HG03108 (cell line): ENCODE results near the gene MTG2.
"Not testable (repeated sequence)": the region's sequence is repeated elsewhere in the genome, so short reads cannot be mapped to it uniquely, and the experiment has no call there.

Source experiments
- ATAC-seq: cut with Tn5 transposase; IDR thresholded peaks from one replicate; pipeline ENCODE4 v1.9.1; 2021; ENCODE audit warnings: moderate library complexity; ENCODE audit not compliant: unreplicated experiment

The MTG2 gene

GRCh38 chr20:62145688-62146018, 37.2 kb upstream of the MTG2 start:
- ATAC-seq, result no peak

- ATAC-seq, result no peak
Observed at GRCh38 chr20:62146019-62146755, 36.6 kb upstream of the MTG2 start.

- no peak for ATAC-seq
Observed at GRCh38 chr20:62147125-62147524, 35.7 kb upstream of the MTG2 start.

DNA sequence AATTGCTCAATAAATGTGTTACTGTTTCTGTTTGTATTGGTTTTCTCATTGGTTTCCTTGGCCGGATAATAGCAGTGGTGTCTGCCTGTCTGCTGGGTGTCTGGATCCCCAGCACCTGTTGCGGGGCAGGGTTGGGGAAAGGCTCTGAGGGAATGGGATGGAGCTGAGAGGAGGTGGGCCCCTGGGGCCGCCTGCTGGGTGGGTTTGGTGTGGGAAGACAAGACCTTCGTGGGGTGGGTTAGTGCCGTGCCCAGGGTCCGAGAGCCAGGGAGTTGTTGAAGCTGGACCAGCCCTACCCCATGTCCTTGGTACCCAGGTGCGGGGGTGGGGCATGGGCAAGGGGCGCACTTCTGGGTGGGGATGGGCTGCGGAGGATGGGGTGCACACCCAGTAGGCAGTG, 35.3 kb upstream of the MTG2 start:
- no peak for ATAC-seq

- not testable (repeated sequence) for ATAC-seq
Observed at GRCh38 chr20:62148383-62148782, 34.4 kb upstream of the MTG2 start.

DNA sequence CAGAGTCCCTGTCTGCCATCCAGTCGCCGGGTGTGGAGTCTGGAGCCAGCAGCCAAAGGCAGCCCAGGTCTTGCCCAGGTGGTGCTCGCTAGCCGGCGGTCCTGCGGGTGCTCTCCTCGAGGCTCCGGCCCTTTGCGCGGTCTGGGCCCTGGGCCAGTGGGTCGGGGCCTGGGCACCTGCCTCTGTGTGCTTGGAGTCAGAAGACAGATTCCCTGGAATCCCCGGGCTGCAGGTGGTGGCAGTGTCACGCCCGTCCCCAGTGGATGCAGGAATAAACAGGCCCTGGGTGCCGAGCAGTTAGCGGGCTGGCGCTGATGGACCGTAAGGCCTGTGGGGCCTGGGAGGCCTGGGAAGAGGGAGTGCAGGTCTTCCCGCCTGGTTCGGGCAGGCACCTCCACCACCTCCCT, 33.9 kb upstream of the MTG2 start:
- ATAC-seq, result no peak

GRCh38 chr20:62149532-62150309, 33.1 kb upstream of the MTG2 start:
- ATAC-seq, result no peak

DNA sequence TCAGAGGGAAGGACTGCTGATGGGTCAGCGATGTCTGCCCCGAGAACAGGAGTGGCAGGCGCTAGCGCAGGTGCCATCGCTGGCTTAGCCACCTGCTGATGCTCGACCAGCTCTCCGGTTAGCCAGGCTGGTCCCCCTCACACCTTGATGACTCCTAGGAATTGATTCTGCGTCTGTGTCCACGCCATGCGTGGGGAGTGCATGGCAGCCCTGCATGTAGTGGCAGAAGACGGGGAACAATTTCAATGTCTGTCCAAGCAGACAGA, 32.6 kb upstream of the MTG2 start:
- ATAC-seq, result no peak

DNA sequence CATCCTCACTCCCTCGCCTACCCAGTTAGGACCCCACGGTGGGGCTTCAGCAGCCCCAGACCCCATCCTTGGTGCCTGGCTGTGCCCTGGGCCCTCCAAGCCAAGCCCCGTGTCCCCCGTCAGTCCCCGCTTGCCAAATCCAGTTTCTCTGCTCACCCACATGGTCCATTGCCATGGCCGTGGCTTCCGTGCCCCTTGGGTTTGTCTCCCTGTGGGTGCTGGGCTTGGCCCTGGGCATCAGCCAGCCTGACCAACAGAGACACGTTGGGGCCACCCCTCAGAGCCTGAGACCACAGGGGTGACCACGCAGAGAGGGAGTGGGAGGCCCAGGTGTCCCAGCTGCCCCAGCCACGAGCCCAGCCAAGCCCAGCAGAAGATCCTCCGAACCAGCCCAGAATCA, 31.6 kb upstream of the MTG2 start:
- ATAC-seq, result no peak

DNA sequence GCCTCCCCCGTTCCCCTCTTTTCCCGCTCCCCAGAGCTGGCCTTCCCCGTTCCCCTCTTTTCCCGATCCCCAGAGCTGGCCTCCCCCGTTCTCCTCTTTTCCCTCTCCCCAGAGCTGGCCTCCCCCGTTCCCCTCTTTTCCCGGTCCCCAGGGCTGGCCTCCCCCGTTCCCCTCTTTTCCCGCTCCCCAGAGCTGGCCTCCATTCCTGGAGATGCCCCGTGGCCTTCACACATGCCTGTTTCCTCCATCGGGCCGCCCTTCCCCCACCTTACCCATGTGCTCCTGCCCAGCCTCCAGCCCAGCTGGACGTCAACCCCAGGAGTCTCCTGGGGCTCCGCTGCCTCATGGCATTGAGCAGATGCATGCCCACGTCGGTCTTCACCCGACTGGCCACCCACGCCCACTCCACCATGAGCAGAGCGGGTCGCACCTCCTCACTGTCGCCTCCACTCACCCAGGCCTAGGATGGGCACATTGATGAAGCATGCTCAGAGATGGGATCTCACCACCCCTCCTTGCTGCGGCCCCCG, 30.9 kb upstream of the MTG2 start:
- ATAC-seq, result no peak

GRCh38 chr20:62155428-62156253, 27.2 kb upstream of the MTG2 start:
- ATAC-seq, result no peak

DNA sequence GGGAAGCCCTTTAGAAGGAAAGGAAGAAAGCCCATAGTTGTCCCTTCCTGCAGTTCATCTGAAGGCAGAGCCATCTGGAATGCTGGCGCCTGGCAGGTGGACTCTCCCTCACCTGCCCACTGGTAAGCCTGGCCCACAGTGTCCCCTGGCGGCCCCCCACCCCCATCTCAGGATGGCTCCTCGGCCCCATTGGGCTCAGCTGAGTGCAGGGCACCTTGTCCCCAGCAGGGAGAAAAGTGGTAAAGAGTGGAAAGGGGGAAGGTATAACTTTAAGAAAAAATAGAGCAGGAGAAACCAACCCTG, 26.6 kb upstream of the MTG2 start:
- no peak for ATAC-seq

- no peak for ATAC-seq
Observed at GRCh38 chr20:62156592-62157386, 26.0 kb upstream of the MTG2 start.

- no peak for ATAC-seq
Observed at GRCh38 chr20:62157387-62158087, 25.3 kb upstream of the MTG2 start.

DNA sequence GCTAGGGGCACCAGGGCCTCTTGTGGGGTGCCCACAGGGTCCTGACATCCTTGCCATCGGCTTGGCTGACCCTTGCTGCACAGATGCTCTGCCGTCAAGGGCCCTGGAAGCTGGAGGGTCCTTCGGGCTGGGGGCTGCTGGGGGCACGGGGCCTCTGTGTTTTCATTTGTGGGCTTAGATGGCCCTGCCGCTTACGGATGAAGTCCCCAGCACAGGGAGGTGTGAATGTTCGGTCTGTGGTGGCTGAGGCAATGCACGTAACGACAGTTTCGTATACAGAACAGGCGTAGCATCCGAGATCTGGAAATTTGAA, 24.8 kb upstream of the MTG2 start:
- no peak for ATAC-seq

GRCh38 chr20:62158541-62158940, 24.3 kb upstream of the MTG2 start:
- ATAC-seq, result no peak

GRCh38 chr20:62159052-62159451, 23.8 kb upstream of the MTG2 start:
- no peak for ATAC-seq

GRCh38 chr20:62159839-62160238, 23.0 kb upstream of the MTG2 start:
- no peak for ATAC-seq

GRCh38 chr20:62160253-62160652, 22.6 kb upstream of the MTG2 start:
- no peak for ATAC-seq

- ATAC-seq, result no peak
Observed at GRCh38 chr20:62160876-62161275, 22.0 kb upstream of the MTG2 start.

GRCh38 chr20:62161347-62161746, 21.5 kb upstream of the MTG2 start:
- no peak for ATAC-seq
